ENCODE measurements around the gene CBFA2T3. TPM values are rescaled to one million over a fixed set of nuclear protein-coding genes. Genes with fewer than 3 reads are reported as not detected.

CBFA2T3 gene
- total and polyA plus RNA-seq, 2 of the 13 experiments (the other 11 are each of a cell fraction or from before 2014, with no cell fraction given): 0.05 TPM; not detected in 1

GRCh38 chr16:88899901-88900661 is 76.9 kb downstream of the CBFA2T3 start:
- peaks cover 60 to 98% of the 10 kb centered on the region in 2 experiments for H3K27me3 ChIP-seq (ENCODE audit: control insufficient read depth in 1 of 2, insufficient read depth in 2 of 2, low read length in 2 of 2)
- H3K79me2 ChIP-seq (ENCODE audit: insufficient read depth, low read length): no peaks in the 10 kb centered on the region
- H3K4me1 ChIP-seq (ENCODE audit: insufficient read depth, low read length): peaks cover 10% of the 10 kb centered on the region
- no peaks in the 10 kb centered on the region for H3K9me3 ChIP-seq (ENCODE audit: low read length)
- DNase-seq (ENCODE audit: low spot score) (no peak), FAIRE-seq (no peak), ATAC-seq (no peak)
- intact Hi-C loops (cut with micrococcal nuclease; ENCODE audit: unreplicated experiment) (no loop called here), in situ Hi-C loops (cut with HindIII; ENCODE audit: extremely low pct_ligation_motif_present, low pct_unique_long_range_greater_than_20kb) (no loop called here)
- POLR2A ChIA-PET: no interaction called here
- no peaks in the 10 kb centered on the region; the same call in 1 of the 2 replicates for H4K20me1 ChIP-seq (ENCODE audit: insufficient read depth, low read length)
- H3K9ac ChIP-seq (ENCODE audit: insufficient read depth, low read depth, low read length): no peak overlapping the region
- H2AFZ ChIP-seq (ENCODE audit: low read length): no peak overlapping the region
- no peaks in the 10 kb centered on the region for H3K36me3 ChIP-seq (replicated peaks in 1 of 2; ENCODE audit: control insufficient read depth in 1 of 2, insufficient read depth in 2 of 2, low read length in 2 of 2)
- H3K4me3 ChIP-seq (replicated peaks in 1 of 3; ENCODE audit: insufficient read depth in 1 of 3, low read depth in 2 of 3, low read length in 3 of 3): no peak overlapping the region
- BruUV-seq (replicated peaks): no TSS peak
- TF ChIP-seq ZBTB7B (CRISPR knock-in tag; IDR thresholded peaks at IDR 0.05) (no peak), TRIM24 (CRISPR knock-in tag; IDR thresholded peaks at IDR 0.05) (no peak), ZNF768 (CRISPR knock-in tag; IDR thresholded peaks at IDR 0.05) (peak; percentile 16; the same call in 1 of the 2 replicates), MTF2 (CRISPR knock-in tag; IDR thresholded peaks at IDR 0.05; ENCODE audit: borderline replicate concordance) (0 out of 2 replicates have a peak, but pooled peaks have one; percentile 37)
- WGBS (ENCODE audit: low lambda C conversion rate): 9% methylated on average over 8 of the region's 41 CpGs
- H3K4me2 ChIP-seq (ENCODE audit: low read depth, low read length): no peak overlapping the region
- CTCF ChIA-PET (ENCODE audit: low intra/inter-chr PET ratio, low total read pairs): no interaction called here
- H3K27ac ChIP-seq (ENCODE audit: extremely low read length, insufficient read depth, low read length): no peak overlapping the region

GRCh38 chr16:88897696-88898425 is 79.1 kb downstream of the CBFA2T3 start:
- in situ Hi-C loops (cut with HindIII; ENCODE audit: extremely low pct_ligation_motif_present, low pct_unique_long_range_greater_than_20kb): no loop called here

More at GRCh38 chr16:88897696-88898425, 79.1 kb downstream of the CBFA2T3 start:
- TF ChIP-seq SALL2 (CRISPR knock-in tag; IDR thresholded peaks at IDR 0.05): no peak
- no peak for TF ChIP-seq PAWR (CRISPR knock-in tag; IDR thresholded peaks at IDR 0.05; ENCODE audit: borderline replicate concordance)
- TF ChIP-seq SUZ12 (IDR thresholded peaks at IDR 0.05; ENCODE audit: low read depth, low read length): no peak
- TF ChIP-seq, protein P1, sequence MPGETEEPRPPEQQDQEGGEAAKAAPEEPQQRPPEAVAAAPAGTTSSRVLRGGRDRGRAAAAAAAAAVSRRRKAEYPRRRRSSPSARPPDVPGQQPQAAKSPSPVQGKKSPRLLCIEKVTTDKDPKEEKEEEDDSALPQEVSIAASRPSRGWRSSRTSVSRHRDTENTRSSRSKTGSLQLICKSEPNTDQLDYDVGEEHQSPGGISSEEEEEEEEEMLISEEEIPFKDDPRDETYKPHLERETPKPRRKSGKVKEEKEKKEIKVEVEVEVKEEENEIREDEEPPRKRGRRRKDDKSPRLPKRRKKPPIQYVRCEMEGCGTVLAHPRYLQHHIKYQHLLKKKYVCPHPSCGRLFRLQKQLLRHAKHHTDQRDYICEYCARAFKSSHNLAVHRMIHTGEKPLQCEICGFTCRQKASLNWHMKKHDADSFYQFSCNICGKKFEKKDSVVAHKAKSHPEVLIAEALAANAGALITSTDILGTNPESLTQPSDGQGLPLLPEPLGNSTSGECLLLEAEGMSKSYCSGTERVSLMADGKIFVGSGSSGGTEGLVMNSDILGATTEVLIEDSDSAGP (CRISPR knock-in tag; IDR thresholded peaks at IDR 0.05; ENCODE audit: borderline replicate concordance): 0 out of 2 replicates have a peak, but pooled peaks have one; percentile 21
- peak; percentile 36; the same call in 1 of the 2 replicates for TF ChIP-seq ZNF768 (CRISPR knock-in tag; IDR thresholded peaks at IDR 0.05)
- no peak for TF ChIP-seq AGO1 (IDR thresholded peaks at IDR 0.05; ENCODE audit: low read depth, low read length, poor library complexity, severe bottlenecking)
- no peak for TF ChIP-seq NR3C1 (CRISPR knock-in tag; IDR thresholded peaks at IDR 0.05)
- TF ChIP-seq, protein P2, sequence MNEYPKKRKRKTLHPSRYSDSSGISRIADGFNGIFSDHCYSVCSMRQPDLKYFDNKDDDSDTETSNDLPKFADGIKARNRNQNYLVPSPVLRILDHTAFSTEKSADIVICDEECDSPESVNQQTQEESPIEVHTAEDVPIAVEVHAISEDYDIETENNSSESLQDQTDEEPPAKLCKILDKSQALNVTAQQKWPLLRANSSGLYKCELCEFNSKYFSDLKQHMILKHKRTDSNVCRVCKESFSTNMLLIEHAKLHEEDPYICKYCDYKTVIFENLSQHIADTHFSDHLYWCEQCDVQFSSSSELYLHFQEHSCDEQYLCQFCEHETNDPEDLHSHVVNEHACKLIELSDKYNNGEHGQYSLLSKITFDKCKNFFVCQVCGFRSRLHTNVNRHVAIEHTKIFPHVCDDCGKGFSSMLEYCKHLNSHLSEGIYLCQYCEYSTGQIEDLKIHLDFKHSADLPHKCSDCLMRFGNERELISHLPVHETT (CRISPR knock-in tag; conservative IDR thresholded peaks at IDR 0.05): no peak
- no peak for TF ChIP-seq MXD1 (CRISPR knock-in tag; IDR thresholded peaks at IDR 0.05)
- WGBS (ENCODE audit: low lambda C conversion rate): 27% methylated on average over 22 of the region's 34 CpGs
- ChIA-PET CTCF (ENCODE audit: low intra/inter-chr PET ratio, low total read pairs) (no interaction called here), POLR2A (no interaction called here)
- H3K36me3 ChIP-seq (replicated peaks in 1 of 2; ENCODE audit: control insufficient read depth in 1 of 2, insufficient read depth in 2 of 2, low read length in 2 of 2): no peaks in the 10 kb centered on the region
- H3K4me3 ChIP-seq (replicated peaks in 1 of 3; ENCODE audit: insufficient read depth in 1 of 3, low read depth in 2 of 3, low read length in 3 of 3): no peak overlapping the region
- no peaks in the 10 kb centered on the region; the same call in 1 of the 2 replicates for H4K20me1 ChIP-seq (ENCODE audit: insufficient read depth, low read length)
- no peaks in the 10 kb centered on the region for H3K9me3 ChIP-seq (ENCODE audit: low read length)
- no TSS peak for BruUV-seq (replicated peaks)
- H2AFZ ChIP-seq (ENCODE audit: low read length): no peak overlapping the region
- intact Hi-C loops (cut with micrococcal nuclease; ENCODE audit: unreplicated experiment): no loop called here
- FAIRE-seq: no peak
- H3K79me2 ChIP-seq (ENCODE audit: insufficient read depth, low read length): no peaks in the 10 kb centered on the region
- no peak for ATAC-seq
- H3K4me1 ChIP-seq (ENCODE audit: insufficient read depth, low read length): peaks cover 10% of the 10 kb centered on the region
- H3K4me2 ChIP-seq (ENCODE audit: low read depth, low read length): no peak overlapping the region
- no peak overlapping the region for H3K27ac ChIP-seq (ENCODE audit: extremely low read length, insufficient read depth, low read length)
- no peak for DNase-seq (ENCODE audit: low spot score)
- H3K9ac ChIP-seq (ENCODE audit: insufficient read depth, low read depth, low read length): no peak overlapping the region
- H3K27me3 ChIP-seq (ENCODE audit: control insufficient read depth in 1 of 2, insufficient read depth in 2 of 2, low read length in 2 of 2): peaks cover 58 to 96% of the 10 kb centered on the region in 2 experiments

Data from HepG2 (cell line).